SU-DHL-6 (cell line): ENCODE results near the gene CCDC120.

Experiments
- CTCF ChIP-seq: fragments of 200-600 bp; sonication (generic); IDR thresholded peaks from one replicate; pipeline ENCODE4 v1.5.1; 2017; ENCODE audit warnings: antibody characterized with exemption, mild to moderate bottlenecking, low read length, moderate library complexity; ENCODE audit not compliant: insufficient read depth, poor library complexity, severe bottlenecking
- EZH2phosphoT487 ChIP-seq: fragments of 200-600 bp; sonication (generic), shearing (Covaris generic); conservative IDR thresholded peaks from 2 replicates; pipeline ENCODE4 v1.6.1; 2018; ENCODE audit warnings: mild to moderate bottlenecking, antibody characterized with exemption, low read length, moderate library complexity, mixed read lengths

GRCh38 chrX:49106930-49107329, 48.1 kb downstream of the CCDC120 start:
- TF ChIP-seq CTCF (no peak), EZH2phosphoT487 (no peak)
